HFF-Myc (cell line): Measurements from ENCODE around the gene TLE1.

Experiments used
- DNase-seq: peaks from one replicate; pipeline ENCODE4 v3.0.0-alpha.2; 2011; ENCODE audit warnings: low read depth; ENCODE audit errors: extremely low read depth
- H3K4me3 ChIP-seq: replicated peaks from 2 replicates; pipeline ENCODE4 v1.5.1; 2011; ENCODE audit warnings: low read depth, mild to moderate bottlenecking, control low read depth, low read length
- CTCF ChIP-seq: IDR thresholded peaks from 2 replicates; pipeline ENCODE4 v1.5.1; 2012; ENCODE audit warnings: mild to moderate bottlenecking, low read depth, low read length, control low read depth; ENCODE audit errors: missing control alignments

The TLE1 gene

GRCh38 chr9:81669041-81669651 lies 20.2 kb downstream of the TLE1 start:
- no peak overlapping the region for H3K4me3 ChIP-seq
- no peak for TF ChIP-seq CTCF
- no peak for DNase-seq

GRCh38 chr9:81666123-81666522 lies 23.2 kb downstream of the TLE1 start:
- no peak for DNase-seq
- no peak for TF ChIP-seq CTCF
- H3K4me3 ChIP-seq = no peak overlapping the region

GRCh38 chr9:81665322-81665871 lies 23.9 kb downstream of the TLE1 start:
- TF ChIP-seq CTCF = no peak
- no peak for DNase-seq

GRCh38 chr9:81664638-81665222 lies 24.6 kb downstream of the TLE1 start:
- no peak for DNase-seq
- H3K4me3 ChIP-seq = no peak overlapping the region
- no peak for TF ChIP-seq CTCF

More at GRCh38 chr9:81665322-81665871, 23.9 kb downstream of the TLE1 start:
- no peak overlapping the region for H3K4me3 ChIP-seq

- DNase-seq = no peak
- TF ChIP-seq CTCF = no peak
- H3K4me3 ChIP-seq = no peak overlapping the region
These were observed 28.0 kb downstream of the TLE1 start for GRCh38 chr9:81661339-81661738.

- DNase-seq = no peak
- no peak overlapping the region for H3K4me3 ChIP-seq
- TF ChIP-seq CTCF = no peak
These were observed 32.4 kb downstream of the TLE1 start for GRCh38 chr9:81656871-81657337.
